Hindlimb muscle (tissue), 1 donor: Measurements from ENCODE around the gene TKTL2. TPM values are rescaled to one million over a fixed set of nuclear protein-coding genes. Genes with fewer than 3 reads are reported as not detected.

Experiments used
- DNase-seq: peaks from one replicate; pipeline ENCODE4 v3.0.0-alpha.2; 2013
- polyA plus RNA-seq: library from polyadenylated mRNA; unstranded; fragments of 120-200 nt; gene quantifications from one replicate; pipeline ENCODE4 v1.2.1, GENCODE V29; 2013; ENCODE audit not compliant: insufficient read length

The TKTL2 gene
- polyA plus RNA-seq, 1 donor, result not detected

DNA sequence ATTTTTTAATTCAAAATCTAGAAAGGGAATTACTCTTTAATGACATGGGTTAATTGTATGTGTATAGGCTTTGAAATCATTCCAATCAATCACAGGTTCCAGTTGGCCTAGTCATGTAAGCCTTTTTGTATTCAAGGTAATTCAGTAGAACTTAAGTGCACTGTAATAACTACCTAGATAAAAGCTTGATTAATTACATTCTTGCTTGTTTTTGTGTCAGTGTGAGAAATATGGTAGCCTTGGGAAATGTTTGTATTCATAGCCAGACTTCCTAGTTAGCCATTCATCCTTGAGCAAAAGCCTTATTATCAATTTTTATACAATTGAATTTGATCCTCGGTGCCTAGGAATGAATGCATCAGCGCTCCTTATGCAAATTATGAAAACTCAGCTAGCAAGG, 33.5 kb downstream of the TKTL2 start:
- no peak for DNase-seq

Other genes starting within 250 kb of the TKTL2 start
- 2.0 TPM for gene NPY1R, start 141.2 kb downstream of the TKTL2 start, polyA plus RNA-seq
- gene NPY5R, start 129.9 kb downstream of the TKTL2 start, polyA plus RNA-seq, result not detected
- gene TMA16, start 20.9 kb upstream of the TKTL2 start, polyA plus RNA-seq, result 21.9 TPM